HG03378 (cell line): ENCODE data around the gene PHACTR2.

Experiments
- ATAC-seq: cut with Tn5 transposase; IDR thresholded peaks from one replicate; pipeline ENCODE4 v1.9.1; 2021; ENCODE audit warnings: mild to moderate bottlenecking, moderate library complexity; ENCODE audit not compliant: unreplicated experiment

The PHACTR2 gene

DNA sequence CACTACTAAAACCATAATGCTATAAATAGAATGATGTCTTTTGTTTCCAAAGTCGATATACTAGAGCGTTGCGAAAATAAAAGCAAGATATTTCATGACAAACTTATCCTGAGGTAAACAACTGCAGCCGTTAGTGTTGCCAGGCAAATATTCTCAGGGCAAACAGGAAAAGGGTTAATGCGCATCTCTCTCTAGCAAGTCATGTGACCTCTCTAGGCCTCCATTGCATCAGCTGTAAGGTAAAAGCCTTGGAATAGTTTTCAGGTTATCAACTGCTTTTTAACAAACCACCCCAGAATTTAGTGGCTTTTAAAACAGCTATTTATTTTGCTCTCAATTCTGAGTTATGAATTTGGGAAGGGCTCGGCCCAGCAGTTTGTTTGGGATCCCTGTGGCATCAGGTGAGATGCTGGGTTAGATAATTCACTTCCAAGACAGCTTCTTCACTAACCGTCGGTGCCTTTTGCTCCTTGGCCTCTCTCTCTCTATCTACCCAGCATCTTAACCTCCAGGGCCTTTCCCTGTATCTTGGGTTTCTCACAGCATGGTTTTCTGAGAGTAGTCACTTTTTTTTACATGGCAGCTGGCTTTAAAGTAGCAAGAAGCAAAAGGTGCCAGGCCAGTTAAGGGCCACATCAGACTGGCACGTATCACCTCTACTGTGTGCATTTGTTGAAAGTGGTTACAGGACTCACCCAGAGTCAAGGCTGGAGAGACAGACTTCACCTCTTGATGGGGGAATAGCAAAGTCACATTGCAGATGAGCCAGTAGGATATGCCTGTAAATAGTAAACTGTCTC, 126.2 kb downstream of the PHACTR2 start:
- no peak for ATAC-seq

GRCh38 chr6:143804835-143805239, 127.1 kb downstream of the PHACTR2 start:
- no peak for ATAC-seq

- no peak for ATAC-seq
These were observed 128.7 kb downstream of the PHACTR2 start for GRCh38 chr6:143806282-143807102.

DNA sequence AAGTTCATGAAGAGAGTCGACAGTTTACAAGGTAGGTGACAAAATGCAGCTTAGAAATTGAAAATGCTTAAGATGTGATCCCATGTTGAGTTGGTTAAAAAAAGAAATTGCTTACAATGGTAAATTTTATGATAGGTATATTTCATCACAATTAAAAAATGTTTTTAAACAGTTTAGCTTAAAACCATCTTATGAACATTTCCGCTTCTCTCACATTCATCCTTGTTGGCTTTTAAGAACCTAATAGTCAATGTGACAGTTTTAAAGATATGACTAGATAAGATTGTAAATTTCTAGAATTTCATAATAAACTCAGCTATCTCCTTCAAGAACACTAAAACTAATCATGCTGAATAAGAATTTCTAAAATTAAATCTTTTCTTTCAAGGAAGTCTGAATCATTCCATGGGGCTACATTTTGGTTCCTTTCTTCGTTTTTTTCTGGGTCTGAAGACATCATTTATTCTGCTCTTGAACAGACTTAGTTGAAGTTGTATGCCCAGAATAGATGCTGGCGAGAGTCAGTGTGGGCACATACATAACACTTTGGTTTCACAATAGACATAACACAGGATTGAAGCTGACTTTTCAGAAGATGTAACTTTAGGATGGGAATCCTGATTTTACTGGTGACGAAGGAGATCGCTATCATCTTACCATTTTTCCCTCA, 129.5 kb downstream of the PHACTR2 start:
- no peak for ATAC-seq

DNA sequence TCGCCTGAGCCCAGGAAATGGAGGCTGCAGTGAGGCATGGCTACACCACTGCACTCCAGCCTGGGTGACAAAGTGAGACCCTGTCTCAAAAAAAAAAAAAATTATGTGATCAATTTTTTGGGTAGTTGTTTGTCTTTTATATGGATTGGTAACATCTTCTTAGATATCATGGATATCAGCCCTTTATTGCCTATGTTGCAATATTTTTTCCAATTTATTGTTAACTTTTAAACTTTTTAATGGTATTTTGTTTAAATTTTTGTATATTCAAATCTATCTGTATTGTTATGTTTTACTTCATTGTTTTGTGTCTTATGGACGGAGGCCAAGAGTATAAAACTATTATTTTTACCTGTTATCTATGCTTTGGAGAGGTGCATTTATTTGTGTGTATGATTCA, 133.0 kb downstream of the PHACTR2 start:
- ATAC-seq = no peak

DNA sequence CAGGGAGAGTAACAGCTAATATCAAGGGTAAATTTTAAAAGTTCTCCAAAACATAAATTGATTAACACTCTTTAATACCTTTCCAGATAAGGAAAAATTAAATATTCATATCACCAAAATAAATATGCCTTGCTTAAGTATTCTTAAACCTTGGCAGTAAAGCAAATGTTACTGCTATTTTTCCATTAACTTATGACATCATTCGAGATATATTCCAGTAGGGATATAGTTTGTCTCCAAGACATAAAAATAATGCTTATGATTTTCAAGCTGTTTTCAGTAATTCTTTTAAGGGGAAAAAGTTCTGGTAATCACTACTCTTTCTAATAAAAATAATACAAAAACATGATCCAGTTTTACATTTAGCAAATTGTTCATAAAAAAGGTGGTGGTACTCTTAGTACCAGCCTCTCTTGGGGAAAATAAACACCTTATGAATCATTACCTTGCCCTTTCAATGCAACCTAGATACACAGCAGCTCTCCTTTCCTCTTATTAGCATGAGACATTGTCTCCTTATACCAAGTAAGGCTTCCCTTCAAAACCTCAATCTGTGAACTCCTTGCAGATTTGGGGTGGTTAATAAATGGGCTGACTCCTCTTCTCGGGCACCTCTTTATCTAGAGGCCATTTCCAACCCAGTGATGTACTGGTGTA, 133.9 kb downstream of the PHACTR2 start:
- no peak for ATAC-seq

- no peak for ATAC-seq
These were observed 139.9 kb downstream of the PHACTR2 start for GRCh38 chr6:143817621-143818020.

DNA sequence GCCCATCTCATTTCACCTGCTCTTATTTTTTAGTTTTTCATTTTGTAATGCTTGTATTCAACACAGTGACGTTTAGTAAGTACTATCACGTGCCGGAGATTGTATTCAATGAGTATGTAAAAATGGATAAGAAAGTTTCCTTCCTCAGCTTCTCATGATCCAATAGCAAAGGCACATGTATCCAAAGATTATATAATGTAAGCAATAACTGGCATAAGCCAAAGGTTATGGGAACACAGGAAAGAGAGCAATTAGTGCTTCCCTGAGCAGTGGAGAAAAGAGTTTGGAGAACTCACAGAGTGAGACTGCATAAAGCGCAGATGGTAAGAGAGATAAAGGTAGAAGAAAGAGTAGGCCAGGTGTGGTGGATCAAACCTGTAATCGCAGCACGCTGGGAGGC, 143.6 kb downstream of the PHACTR2 start:
- no peak for ATAC-seq

DNA sequence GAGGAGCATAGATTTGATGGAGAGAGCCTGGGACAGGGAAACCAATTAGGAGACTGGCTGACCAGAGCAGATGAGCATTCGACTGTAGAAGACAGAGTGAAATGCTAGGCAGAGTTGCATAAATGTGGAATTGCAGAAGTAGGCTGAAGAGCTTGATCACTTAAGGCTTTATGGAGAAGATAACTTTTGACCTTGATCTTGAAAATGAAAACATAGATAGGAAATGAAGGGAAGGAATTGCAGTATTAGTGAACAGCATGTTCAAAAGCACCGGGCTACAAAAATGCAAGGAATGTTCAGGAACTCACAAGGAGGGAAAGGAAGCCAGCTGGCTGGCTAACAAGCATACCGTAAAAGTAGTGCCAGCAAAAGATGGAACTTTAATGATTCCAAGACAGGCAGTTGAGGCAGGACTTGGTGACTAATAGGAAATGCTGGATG, 144.8 kb downstream of the PHACTR2 start:
- no peak for ATAC-seq

GRCh38 chr6:143823548-143823947, 145.8 kb downstream of the PHACTR2 start:
- no peak for ATAC-seq

- no peak for ATAC-seq
These were observed 150.8 kb downstream of the PHACTR2 start for GRCh38 chr6:143828572-143828971.

DNA sequence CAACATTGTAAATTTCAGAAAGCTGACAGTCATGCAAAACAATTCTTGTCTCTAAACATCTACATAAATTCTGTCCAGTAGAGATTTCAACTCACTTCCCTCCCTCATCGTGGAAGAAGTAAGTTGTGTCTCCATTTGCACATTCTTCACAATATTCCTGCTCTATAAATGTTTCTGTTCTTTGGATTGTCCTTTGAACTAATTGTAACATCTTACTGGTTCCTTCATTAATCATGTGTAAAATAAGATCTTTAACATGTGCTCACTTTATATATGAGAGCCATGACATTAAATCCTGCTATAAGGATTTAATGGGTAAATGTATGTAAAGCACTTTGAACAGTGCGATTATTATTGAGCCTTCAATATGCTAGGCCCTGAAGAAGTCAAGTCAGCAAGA, 158.4 kb downstream of the PHACTR2 start:
- ATAC-seq = no peak

- no peak for ATAC-seq
These were observed 160.6 kb downstream of the PHACTR2 start for GRCh38 chr6:143838395-143838794.

GRCh38 chr6:143839196-143839595, 161.4 kb downstream of the PHACTR2 start:
- ATAC-seq = no peak

DNA sequence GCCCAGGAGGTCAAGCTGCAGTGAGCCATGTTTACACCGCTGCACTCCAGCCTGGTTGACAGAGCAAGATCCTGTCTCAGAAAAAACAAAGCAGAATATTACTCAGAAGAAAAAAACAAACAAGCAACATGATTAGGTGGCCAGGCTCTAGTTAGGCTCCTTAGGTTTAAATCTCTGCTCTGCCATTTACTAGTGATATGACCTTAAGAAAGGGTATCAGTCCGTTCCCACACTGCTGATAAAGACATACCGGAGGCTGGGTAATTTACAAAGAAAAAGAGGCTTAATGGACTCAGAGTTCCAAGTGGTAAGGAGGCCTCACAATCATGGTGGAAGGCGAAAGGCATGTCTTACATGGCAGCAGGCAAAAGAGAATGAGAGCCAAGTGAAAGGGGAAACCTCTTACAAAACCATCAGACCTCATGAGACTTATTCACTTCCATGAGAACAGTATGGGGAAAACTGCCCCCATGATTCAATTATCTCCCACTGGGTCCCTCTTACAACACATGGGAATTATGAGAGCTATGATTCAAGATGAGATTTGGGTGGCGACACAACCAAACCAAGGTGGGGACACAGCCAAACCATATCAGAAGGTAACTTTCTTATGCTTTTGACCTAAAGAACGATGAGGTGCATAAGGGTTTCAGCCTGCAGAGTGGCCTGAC, 163.0 kb downstream of the PHACTR2 start:
- ATAC-seq = no peak

GRCh38 chr6:143842461-143842901, 164.7 kb downstream of the PHACTR2 start:
- peak; percentile 13 for ATAC-seq

GRCh38 chr6:143842902-143843676, 165.3 kb downstream of the PHACTR2 start, which contains the start of gene LTV1:
LTV1 (plus strand) TSS chr6:143843338; CDS start chr6:143843478, 140 bp downstream.
- peak; percentile 97 for ATAC-seq

DNA sequence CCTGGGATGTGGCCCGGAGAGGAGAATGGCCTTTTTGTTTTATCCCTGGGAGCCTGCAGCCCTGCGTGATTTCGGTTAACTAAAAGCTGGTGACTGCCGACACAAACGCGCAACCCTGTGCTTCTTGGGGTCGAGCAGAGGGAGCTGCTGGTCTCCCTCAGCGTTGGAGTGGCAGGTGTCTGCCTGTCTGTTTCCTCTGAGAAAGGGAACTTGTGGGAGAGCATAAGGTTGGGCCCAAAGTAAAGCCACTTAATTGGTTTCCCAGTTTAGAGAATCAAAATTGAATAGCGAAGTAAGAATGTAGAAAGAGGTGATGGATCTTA, 165.9 kb downstream of the PHACTR2 start:
- peak; percentile 6 for ATAC-seq

DNA sequence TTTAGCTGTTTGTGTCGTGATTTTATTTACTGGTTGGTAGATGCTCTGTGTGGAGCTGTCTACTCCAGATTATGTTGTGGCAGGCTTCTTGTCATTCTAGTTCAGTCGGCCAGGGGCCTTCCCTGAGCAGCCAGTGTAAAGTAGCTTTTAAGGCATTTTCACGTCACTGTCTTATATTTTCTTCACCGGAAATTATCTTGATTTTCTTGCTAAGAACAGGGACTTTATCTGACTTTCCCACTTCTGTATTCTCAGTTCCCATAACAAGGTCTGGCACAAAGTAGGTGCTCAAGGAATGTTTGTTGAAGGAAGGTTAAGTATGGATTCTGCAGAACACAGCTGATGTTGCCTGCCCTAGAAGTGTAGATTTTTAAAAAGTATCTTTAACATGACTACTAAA, 166.2 kb downstream of the PHACTR2 start:
- no peak for ATAC-seq

DNA sequence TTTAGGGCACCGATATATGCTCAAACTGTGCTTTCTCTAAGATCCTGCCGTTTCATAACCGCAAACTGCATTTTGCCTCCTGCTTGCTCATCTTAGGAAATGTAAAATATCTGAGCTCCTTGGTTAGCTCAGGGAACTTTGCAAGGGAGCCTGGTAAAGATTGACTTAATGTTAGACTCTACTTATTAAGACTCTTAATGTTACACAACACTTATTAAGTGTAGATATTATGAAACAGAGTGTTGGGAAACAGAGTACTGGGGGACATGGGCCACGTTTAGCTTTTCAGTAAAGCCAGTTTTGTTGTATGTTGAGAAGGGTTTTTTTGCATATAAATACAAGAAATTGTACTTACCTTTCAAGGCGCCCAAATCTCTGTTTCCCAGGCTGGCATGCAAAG, 167.3 kb downstream of the PHACTR2 start:
- ATAC-seq = no peak
